Esophagus squamous epithelium (tissue), 4 donors: ENCODE measurements around the gene EXOC3L2.

Experiments used
- POLR2A ChIP-seq, 4 donors: fragments of 450-650 bp; IDR thresholded peaks; one replicate each; pipeline ENCODE4 v1.6.1; 2017; ENCODE audit warnings: antibody characterized with exemption in 4 of 4, mild to moderate bottlenecking in 4 of 4, moderate library complexity in 3 of 4
- TF ChIP-seq, protein P1 (sequence below), 6 experiments: fragments of 450-650 bp in 4 of 6; fragments of 200-600 bp in 2 of 6; sonication (generic) in 2 of 6; IDR thresholded peaks; one replicate each; pipeline ENCODE4 v1.5.1; 2016 to 2019; ENCODE audit warnings: antibody characterized with exemption in 6 of 6, mild to moderate bottlenecking in 4 of 6, moderate library complexity in 4 of 6

DNA sequence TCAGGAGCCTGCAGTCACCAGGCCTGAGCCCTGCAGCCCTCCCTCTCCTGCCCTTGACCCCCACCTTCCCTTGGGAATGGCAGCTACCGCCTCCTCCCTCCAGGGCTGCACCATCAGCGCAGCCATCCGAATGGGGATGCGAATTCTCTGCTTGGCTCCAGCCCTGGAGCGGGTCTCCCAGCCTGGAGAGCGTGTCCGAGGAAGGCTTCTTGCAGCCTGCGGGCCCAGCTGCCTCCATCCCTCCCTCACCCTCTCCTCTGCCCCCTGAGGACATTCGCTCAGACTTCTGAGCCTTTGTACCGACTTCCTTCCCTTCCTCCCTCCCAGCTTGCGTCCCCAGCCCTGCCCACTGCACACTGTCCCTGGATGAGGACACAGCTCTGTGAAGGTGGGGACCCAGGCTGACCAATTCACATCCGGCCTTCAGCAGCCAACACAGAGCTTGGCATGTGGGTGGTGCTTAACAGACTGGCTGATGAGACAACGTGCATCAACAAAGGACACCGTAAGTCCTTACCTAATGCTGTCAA lies 78.4 kb downstream of the EXOC3L2 start:
- no peak for TF ChIP-seq POLR2A (IDR thresholded peaks at IDR 0.05)
- TF ChIP-seq, protein P1, sequence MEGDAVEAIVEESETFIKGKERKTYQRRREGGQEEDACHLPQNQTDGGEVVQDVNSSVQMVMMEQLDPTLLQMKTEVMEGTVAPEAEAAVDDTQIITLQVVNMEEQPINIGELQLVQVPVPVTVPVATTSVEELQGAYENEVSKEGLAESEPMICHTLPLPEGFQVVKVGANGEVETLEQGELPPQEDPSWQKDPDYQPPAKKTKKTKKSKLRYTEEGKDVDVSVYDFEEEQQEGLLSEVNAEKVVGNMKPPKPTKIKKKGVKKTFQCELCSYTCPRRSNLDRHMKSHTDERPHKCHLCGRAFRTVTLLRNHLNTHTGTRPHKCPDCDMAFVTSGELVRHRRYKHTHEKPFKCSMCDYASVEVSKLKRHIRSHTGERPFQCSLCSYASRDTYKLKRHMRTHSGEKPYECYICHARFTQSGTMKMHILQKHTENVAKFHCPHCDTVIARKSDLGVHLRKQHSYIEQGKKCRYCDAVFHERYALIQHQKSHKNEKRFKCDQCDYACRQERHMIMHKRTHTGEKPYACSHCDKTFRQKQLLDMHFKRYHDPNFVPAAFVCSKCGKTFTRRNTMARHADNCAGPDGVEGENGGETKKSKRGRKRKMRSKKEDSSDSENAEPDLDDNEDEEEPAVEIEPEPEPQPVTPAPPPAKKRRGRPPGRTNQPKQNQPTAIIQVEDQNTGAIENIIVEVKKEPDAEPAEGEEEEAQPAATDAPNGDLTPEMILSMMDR (IDR thresholded peaks at IDR 0.05) = no peak
